ENCODE results near the gene QSOX1. TPM values are rescaled to one million over a fixed set of nuclear protein-coding genes. Genes with fewer than 3 reads are reported as not detected.

Gene QSOX1
- total RNA-seq, 1 experiment from 2014 or later: 135 TPM

DNA sequence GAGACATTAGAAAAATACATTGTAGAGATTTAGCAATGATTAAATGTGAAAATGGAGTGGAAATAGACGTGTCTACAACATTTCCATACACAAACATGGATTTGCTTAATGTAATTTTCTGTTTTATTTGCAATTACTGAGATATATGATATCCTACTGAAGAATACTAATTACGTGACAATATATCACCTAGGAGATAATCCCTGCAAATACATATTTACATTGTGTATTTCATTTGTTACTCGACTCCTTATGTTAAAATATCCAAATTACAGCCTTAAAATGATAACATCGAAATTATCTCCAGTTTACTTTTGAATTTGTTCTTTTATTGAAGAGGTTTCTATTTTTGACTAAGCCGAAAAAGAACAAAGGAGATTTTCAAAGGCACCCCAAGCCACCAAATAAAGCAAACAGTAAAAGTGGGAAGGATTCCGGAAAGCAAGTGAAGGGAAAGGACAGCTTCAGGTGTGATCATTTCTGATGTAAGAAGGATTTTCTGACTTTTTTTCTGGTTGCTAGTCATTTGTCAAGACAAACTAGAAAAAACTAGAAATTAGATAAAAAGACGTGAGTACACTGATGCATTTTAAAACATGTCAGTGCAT, 83.3 kb downstream of the QSOX1 start:
- peaks cover 87% of the 10 kb centered on the region for H3K4me1 Mint-ChIP-seq
- no peak for DNase-seq (ENCODE audit: low spot score)
- H3K36me3 Mint-ChIP-seq: no peaks in the 10 kb centered on the region
- ChIA-PET POLR2A (no interaction called here), CTCF (interaction anchor here (1.4 to 2.2 kb wide), 2 partner anchors 11 to 59 kb away, joined by 4 to 5 read pairs; no protein-coding TSS in a partner anchor)
- H3K4me3 Mint-ChIP-seq: peak overlapping the region; percentile 82
- peak overlapping the region; percentile 76 for H3K27ac Mint-ChIP-seq
- no peak for ATAC-seq
- TF ChIP-seq, protein P1, sequence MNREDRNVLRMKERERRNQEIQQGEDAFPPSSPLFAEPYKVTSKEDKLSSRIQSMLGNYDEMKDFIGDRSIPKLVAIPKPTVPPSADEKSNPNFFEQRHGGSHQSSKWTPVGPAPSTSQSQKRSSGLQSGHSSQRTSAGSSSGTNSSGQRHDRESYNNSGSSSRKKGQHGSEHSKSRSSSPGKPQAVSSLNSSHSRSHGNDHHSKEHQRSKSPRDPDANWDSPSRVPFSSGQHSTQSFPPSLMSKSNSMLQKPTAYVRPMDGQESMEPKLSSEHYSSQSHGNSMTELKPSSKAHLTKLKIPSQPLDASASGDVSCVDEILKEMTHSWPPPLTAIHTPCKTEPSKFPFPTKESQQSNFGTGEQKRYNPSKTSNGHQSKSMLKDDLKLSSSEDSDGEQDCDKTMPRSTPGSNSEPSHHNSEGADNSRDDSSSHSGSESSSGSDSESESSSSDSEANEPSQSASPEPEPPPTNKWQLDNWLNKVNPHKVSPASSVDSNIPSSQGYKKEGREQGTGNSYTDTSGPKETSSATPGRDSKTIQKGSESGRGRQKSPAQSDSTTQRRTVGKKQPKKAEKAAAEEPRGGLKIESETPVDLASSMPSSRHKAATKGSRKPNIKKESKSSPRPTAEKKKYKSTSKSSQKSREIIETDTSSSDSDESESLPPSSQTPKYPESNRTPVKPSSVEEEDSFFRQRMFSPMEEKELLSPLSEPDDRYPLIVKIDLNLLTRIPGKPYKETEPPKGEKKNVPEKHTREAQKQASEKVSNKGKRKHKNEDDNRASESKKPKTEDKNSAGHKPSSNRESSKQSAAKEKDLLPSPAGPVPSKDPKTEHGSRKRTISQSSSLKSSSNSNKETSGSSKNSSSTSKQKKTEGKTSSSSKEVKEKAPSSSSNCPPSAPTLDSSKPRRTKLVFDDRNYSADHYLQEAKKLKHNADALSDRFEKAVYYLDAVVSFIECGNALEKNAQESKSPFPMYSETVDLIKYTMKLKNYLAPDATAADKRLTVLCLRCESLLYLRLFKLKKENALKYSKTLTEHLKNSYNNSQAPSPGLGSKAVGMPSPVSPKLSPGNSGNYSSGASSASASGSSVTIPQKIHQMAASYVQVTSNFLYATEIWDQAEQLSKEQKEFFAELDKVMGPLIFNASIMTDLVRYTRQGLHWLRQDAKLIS (CRISPR knock-in tag; IDR thresholded peaks at IDR 0.05; ENCODE audit: borderline replicate concordance): no peak
- no peak for TF ChIP-seq FOXP1 (CRISPR knock-in tag; IDR thresholded peaks at IDR 0.05; ENCODE audit: borderline replicate concordance)
- TF ChIP-seq, protein P2, sequence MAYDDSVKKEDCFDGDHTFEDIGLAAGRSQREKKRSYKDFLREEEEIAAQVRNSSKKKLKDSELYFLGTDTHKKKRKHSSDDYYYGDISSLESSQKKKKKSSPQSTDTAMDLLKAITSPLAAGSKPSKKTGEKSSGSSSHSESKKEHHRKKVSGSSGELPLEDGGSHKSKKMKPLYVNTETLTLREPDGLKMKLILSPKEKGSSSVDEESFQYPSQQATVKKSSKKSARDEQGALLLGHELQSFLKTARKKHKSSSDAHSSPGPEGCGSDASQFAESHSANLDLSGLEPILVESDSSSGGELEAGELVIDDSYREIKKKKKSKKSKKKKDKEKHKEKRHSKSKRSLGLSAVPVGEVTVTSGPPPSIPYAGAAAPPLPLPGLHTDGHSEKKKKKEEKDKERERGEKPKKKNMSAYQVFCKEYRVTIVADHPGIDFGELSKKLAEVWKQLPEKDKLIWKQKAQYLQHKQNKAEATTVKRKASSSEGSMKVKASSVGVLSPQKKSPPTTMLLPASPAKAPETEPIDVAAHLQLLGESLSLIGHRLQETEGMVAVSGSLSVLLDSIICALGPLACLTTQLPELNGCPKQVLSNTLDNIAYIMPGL (CRISPR knock-in tag; IDR thresholded peaks at IDR 0.05): no peak
- TF ChIP-seq, protein P3, sequence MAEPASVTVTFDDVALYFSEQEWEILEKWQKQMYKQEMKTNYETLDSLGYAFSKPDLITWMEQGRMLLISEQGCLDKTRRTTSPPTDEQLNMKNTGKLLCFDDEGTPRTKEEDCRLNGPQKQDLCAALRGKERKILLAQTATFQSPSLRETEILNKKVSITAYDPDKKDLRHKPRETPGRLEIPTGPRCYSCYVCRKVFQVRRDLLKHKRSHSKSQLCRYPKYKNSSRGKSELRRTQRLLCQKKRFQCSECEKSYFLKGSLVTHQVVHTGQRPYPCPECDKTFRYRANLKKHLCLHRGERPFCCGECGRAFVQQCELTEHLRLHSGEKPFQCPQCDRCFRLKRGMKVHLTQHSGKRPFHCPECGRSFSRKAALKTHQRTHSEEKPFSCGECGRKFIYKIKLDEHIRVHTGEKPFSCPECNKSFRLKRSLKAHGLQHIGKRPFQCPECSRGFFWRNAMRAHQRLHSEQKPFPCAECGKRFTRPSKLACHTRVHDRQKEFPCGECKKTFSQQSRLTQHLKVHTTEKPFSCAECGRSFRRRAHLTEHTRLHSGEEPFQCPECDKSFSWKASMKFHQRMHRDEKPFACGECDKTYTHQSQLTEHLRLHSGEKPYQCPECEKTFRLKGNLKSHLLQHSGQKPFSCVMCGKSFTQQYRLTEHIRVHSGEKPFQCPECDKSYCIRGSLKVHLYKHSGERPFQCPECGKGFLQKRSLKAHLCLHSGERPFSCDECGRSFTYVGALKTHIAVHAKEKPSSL (CRISPR knock-in tag; conservative IDR thresholded peaks at IDR 0.05): no peak
- TF ChIP-seq, protein P4, sequence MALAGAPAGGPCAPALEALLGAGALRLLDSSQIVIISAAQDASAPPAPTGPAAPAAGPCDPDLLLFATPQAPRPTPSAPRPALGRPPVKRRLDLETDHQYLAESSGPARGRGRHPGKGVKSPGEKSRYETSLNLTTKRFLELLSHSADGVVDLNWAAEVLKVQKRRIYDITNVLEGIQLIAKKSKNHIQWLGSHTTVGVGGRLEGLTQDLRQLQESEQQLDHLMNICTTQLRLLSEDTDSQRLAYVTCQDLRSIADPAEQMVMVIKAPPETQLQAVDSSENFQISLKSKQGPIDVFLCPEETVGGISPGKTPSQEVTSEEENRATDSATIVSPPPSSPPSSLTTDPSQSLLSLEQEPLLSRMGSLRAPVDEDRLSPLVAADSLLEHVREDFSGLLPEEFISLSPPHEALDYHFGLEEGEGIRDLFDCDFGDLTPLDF (CRISPR knock-in tag; IDR thresholded peaks at IDR 0.05): no peak
- no peak for TF ChIP-seq NR3C1 (CRISPR knock-in tag; conservative IDR thresholded peaks at IDR 0.05; ENCODE audit: low read depth)
- no peak for TF ChIP-seq TEAD1 (CRISPR knock-in tag; IDR thresholded peaks at IDR 0.05)
- no peak for TF ChIP-seq GTF2I (CRISPR knock-in tag; conservative IDR thresholded peaks at IDR 0.05)
- no peak for TF ChIP-seq EMX1 (CRISPR knock-in tag; IDR thresholded peaks at IDR 0.05)
- no peak for TF ChIP-seq MYBL2 (CRISPR knock-in tag; IDR thresholded peaks at IDR 0.05)
- no peak for TF ChIP-seq SP1 (CRISPR knock-in tag; conservative IDR thresholded peaks at IDR 0.05)
- TF ChIP-seq, protein P5, sequence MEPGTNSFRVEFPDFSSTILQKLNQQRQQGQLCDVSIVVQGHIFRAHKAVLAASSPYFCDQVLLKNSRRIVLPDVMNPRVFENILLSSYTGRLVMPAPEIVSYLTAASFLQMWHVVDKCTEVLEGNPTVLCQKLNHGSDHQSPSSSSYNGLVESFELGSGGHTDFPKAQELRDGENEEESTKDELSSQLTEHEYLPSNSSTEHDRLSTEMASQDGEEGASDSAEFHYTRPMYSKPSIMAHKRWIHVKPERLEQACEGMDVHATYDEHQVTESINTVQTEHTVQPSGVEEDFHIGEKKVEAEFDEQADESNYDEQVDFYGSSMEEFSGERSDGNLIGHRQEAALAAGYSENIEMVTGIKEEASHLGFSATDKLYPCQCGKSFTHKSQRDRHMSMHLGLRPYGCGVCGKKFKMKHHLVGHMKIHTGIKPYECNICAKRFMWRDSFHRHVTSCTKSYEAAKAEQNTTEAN (CRISPR knock-in tag; IDR thresholded peaks at IDR 0.05): no peak
- no peak for TF ChIP-seq NFATC4 (CRISPR knock-in tag; IDR thresholded peaks at IDR 0.05)
- no peaks in the 10 kb centered on the region for H3K9me3 Mint-ChIP-seq
- peaks cover 53% of the 10 kb centered on the region for H3K27me3 Mint-ChIP-seq (ENCODE audit: low read depth)

DNA sequence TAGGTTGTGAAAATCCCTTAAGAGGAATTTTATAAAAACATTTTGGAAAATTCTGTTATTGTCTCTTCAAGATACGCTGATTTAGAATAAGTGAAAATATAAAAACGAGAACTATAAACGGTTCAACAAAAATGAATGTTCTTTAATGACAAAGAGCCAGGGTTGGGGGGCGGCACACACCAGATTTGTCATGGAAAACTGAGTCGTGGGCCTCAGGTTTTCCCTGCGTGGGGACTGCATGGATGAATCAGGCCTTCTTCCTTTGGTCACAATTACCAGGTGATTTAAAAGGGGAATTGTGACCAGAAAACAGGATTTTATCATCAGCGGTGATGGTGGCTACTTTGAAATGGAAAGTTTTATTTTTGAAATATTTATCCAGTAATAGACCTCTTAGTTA, 84.0 kb downstream of the QSOX1 start:
- CTCF ChIA-PET: interaction anchor here (1.2 to 2.2 kb wide), 6 partner anchors 10 to 59 kb away, joined by 4 to 10 read pairs (median 5); no protein-coding TSS in a partner anchor
- Mint-ChIP-seq H3K4me3 (peak overlapping the region; percentile 82), H3K36me3 (no peaks in the 10 kb centered on the region), H3K27me3 (ENCODE audit: low read depth) (peaks cover 46% of the 10 kb centered on the region), H3K4me1 (peaks cover 85% of the 10 kb centered on the region), H3K9me3 (no peaks in the 10 kb centered on the region), H3K27ac (peak overlapping the region; percentile 87)
- POLR2A ChIA-PET: no interaction called here
- TF ChIP-seq SMAD4 (CRISPR knock-in tag; IDR thresholded peaks at IDR 0.05): no peak
- TF ChIP-seq ZNF232 (CRISPR knock-in tag; IDR thresholded peaks at IDR 0.05): no peak
- TF ChIP-seq, protein P6, sequence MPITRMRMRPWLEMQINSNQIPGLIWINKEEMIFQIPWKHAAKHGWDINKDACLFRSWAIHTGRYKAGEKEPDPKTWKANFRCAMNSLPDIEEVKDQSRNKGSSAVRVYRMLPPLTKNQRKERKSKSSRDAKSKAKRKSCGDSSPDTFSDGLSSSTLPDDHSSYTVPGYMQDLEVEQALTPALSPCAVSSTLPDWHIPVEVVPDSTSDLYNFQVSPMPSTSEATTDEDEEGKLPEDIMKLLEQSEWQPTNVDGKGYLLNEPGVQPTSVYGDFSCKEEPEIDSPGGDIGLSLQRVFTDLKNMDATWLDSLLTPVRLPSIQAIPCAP (CRISPR knock-in tag; IDR thresholded peaks at IDR 0.05): no peak
- TF ChIP-seq, protein P7, sequence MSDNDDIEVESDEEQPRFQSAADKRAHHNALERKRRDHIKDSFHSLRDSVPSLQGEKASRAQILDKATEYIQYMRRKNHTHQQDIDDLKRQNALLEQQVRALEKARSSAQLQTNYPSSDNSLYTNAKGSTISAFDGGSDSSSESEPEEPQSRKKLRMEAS (CRISPR knock-in tag; IDR thresholded peaks at IDR 0.05): no peak
- TF ChIP-seq CREM (CRISPR knock-in tag; IDR thresholded peaks at IDR 0.05): no peak
- TF ChIP-seq TEAD1 (CRISPR knock-in tag; IDR thresholded peaks at IDR 0.05): no peak
- TF ChIP-seq GABPB1 (CRISPR knock-in tag; IDR thresholded peaks at IDR 0.05): no peak
- no peak for DNase-seq (ENCODE audit: low spot score)
- ATAC-seq: no peak

Data from WTC11 (cell line).